Measurements from ENCODE around the gene ARHGAP6. TPM values are rescaled to one million over a fixed set of nuclear protein-coding genes. Genes with fewer than 3 reads are reported as not detected.

The ARHGAP6 gene
- total RNA-seq, 6 experiments from 2014 or later, result 0.38 to 1.2 (median 0.78) TPM

- Histone ChIP-seq H3K27ac (no peak overlapping the region), H3K4me1 (no peaks in the 10 kb centered on the region), H3K4me3 (no peak overlapping the region), H3K27me3 (no peaks in the 10 kb centered on the region), H3K9me3 (no peaks in the 10 kb centered on the region), H3K36me3 (no peaks in the 10 kb centered on the region)
- 80% methylated on average over 13 of the region's 13 CpGs for WGBS (ENCODE audit: insufficient coverage, low coverage, low lambda C conversion rate, missing lambda C conversion rate)
- no peak for TF ChIP-seq POLR2A (IDR thresholded peaks at IDR 0.05)
- TF ChIP-seq, protein P1, sequence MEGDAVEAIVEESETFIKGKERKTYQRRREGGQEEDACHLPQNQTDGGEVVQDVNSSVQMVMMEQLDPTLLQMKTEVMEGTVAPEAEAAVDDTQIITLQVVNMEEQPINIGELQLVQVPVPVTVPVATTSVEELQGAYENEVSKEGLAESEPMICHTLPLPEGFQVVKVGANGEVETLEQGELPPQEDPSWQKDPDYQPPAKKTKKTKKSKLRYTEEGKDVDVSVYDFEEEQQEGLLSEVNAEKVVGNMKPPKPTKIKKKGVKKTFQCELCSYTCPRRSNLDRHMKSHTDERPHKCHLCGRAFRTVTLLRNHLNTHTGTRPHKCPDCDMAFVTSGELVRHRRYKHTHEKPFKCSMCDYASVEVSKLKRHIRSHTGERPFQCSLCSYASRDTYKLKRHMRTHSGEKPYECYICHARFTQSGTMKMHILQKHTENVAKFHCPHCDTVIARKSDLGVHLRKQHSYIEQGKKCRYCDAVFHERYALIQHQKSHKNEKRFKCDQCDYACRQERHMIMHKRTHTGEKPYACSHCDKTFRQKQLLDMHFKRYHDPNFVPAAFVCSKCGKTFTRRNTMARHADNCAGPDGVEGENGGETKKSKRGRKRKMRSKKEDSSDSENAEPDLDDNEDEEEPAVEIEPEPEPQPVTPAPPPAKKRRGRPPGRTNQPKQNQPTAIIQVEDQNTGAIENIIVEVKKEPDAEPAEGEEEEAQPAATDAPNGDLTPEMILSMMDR (IDR thresholded peaks at IDR 0.05), result no peak
- DNase-seq (no peak), ATAC-seq (no peak)
- intact Hi-C loops (cut with DNase I), result no loop called here
Observed at GRCh38 chrX:11416600-11416999, 249.1 kb downstream of the ARHGAP6 start.

DNA sequence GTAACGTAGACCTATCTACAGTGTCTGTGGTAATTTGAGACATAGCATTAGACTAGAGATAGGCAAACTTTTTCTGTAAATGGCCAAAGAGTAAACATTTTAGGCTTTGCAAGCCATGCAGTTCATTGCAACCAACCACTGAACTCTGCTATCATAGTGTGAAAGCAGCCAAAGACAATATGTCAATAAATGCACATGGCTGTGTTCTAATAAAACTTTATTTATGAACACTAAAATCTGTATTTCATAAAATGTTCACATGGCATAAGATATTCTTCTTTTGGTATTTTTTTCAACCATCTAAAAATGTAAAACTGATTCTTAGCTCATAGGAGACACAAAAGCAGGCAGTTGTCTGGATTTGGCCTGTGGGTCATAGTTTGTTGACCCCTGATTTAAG lies 251.6 kb downstream of the ARHGAP6 start:
- no peak for ATAC-seq
- no peak overlapping the region for H3K27ac ChIP-seq
- TF ChIP-seq, protein P1 (IDR thresholded peaks at IDR 0.05), result no peak
- TF ChIP-seq POLR2A (IDR thresholded peaks at IDR 0.05), result no peak
- no peaks in the 10 kb centered on the region for H3K36me3 ChIP-seq
- H3K9me3 ChIP-seq, result no peaks in the 10 kb centered on the region
- intact Hi-C loops (cut with DNase I), result no loop called here
- H3K4me1 ChIP-seq, result no peaks in the 10 kb centered on the region
- no peak for DNase-seq
- H3K27me3 ChIP-seq, result no peaks in the 10 kb centered on the region
- no peak overlapping the region for H3K4me3 ChIP-seq
- 71% methylated on average over 1 of the region's 1 CpG for WGBS (ENCODE audit: insufficient coverage, low coverage, low lambda C conversion rate, missing lambda C conversion rate)

DNA sequence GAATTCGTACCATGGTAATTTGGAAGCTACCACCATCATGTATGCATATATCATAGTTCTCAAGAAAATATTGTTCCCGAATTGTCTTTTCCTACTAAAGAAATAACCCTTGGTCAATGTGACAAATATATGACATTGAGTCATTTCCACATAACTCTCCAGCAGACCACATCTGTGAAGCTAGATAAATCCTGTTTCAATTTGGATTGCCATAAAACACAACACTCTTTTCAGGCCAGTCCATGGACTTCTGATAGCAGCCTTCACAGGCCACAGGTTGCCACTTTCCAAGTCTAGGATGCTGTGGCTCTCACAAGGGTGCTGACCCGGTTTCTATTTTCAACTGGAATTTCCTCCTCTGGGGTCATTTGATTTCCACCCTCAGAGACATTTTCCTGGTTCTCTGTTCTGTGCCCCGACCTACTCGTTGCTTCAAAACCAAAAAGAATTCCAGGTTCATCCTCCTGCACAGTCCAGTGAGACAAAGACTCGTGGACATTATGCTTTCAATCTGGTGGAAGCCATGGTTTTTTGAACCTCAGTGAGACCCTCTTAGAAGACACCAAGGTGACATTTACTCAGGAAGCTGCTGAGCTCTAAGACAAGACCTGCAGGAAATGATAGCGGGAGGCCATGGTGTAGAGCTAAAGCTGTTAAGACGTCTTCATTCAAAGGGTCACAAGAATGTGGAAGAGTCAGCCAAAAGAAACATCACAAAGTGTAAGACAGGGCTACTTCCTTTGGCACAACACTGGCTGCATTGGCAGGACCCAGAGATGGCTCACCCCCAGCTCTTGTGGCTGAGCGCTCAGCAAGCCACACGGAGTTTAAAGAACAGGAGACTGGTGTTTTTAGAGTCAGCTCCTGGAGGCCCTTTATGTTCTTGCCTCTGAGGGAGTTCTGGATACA lies 252.8 kb downstream of the ARHGAP6 start:
- no peak overlapping the region for H3K27ac ChIP-seq
- no peaks in the 10 kb centered on the region for H3K4me1 ChIP-seq
- no peak for DNase-seq
- no peak for TF ChIP-seq POLR2A (IDR thresholded peaks at IDR 0.05)
- TF ChIP-seq, protein P1 (IDR thresholded peaks at IDR 0.05), result no peak
- intact Hi-C loops (cut with DNase I), result no loop called here
- no peak overlapping the region for H3K4me3 ChIP-seq
- H3K27me3 ChIP-seq, result no peaks in the 10 kb centered on the region
- H3K9me3 ChIP-seq, result no peaks in the 10 kb centered on the region
- no peaks in the 10 kb centered on the region for H3K36me3 ChIP-seq
- ATAC-seq, result no peak
- 53% methylated on average over 8 of the region's 10 CpGs for WGBS (ENCODE audit: insufficient coverage, low coverage, low lambda C conversion rate, missing lambda C conversion rate)

DNA sequence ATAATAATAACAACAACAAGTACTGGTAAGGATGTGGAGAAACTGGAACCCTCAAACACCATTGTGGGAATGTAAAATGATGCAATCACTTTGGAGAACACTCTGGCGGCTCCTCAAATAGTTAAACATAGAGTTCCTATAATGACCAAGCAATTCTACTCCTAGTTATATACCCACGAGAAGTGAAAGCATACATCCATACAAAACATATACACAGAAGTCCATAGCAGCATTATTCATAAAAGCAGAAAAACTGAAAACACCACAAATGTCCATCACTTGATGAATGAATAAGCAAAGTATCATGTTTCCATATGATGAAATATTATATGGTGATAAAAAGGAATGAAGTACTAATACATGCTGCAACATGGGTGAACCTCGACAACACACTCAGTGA lies 255.8 kb downstream of the ARHGAP6 start:
- no peak for ATAC-seq
- Histone ChIP-seq H3K27me3 (no peaks in the 10 kb centered on the region), H3K4me3 (no peak overlapping the region), H3K36me3 (no peaks in the 10 kb centered on the region), H3K9me3 (no peaks in the 10 kb centered on the region), H3K4me1 (no peaks in the 10 kb centered on the region), H3K27ac (no peak overlapping the region)
- TF ChIP-seq, protein P1 (IDR thresholded peaks at IDR 0.05), result no peak
- no peak for TF ChIP-seq POLR2A (IDR thresholded peaks at IDR 0.05)
- intact Hi-C loops (cut with DNase I), result no loop called here
- no peak for DNase-seq
- WGBS (ENCODE audit: insufficient coverage, low coverage, low lambda C conversion rate, missing lambda C conversion rate), result 35% methylated on average over 3 of the region's 3 CpGs
